GM18868 (cell line): ENCODE data around the gene FGD3.
"Not testable (repeated sequence)": the region's sequence is repeated elsewhere in the genome, so short reads cannot be mapped to it uniquely, and the experiment has no call there.

Source experiments
- ATAC-seq: cut with Tn5 transposase; IDR thresholded peaks from one replicate; pipeline ENCODE4 v1.9.1; 2021; ENCODE audit warnings: mild to moderate bottlenecking, moderate library complexity; ENCODE audit not compliant: unreplicated experiment

The FGD3 gene

GRCh38 chr9:93007529-93008058, 60.3 kb downstream of the FGD3 start:
- ATAC-seq: no peak

- ATAC-seq: no peak
These were observed 61.1 kb downstream of the FGD3 start for GRCh38 chr9:93008457-93008856.

GRCh38 chr9:93009337-93010015, 62.2 kb downstream of the FGD3 start:
- no peak for ATAC-seq

- no peak for ATAC-seq
These were observed 62.7 kb downstream of the FGD3 start for GRCh38 chr9:93010056-93010455.

- no peak for ATAC-seq
These were observed 63.4 kb downstream of the FGD3 start for GRCh38 chr9:93010704-93011103.

GRCh38 chr9:93011114-93011513, 63.8 kb downstream of the FGD3 start:
- no peak for ATAC-seq

GRCh38 chr9:93012963-93013855, 65.9 kb downstream of the FGD3 start:
- no peak for ATAC-seq

GRCh38 chr9:93013856-93014582, 66.7 kb downstream of the FGD3 start:
- no peak for ATAC-seq

- ATAC-seq: not testable (repeated sequence)
These were observed 67.9 kb downstream of the FGD3 start for GRCh38 chr9:93015190-93015589.

GRCh38 chr9:93017621-93018020, 70.3 kb downstream of the FGD3 start:
- ATAC-seq: no peak

- no peak for ATAC-seq
These were observed 72.8 kb downstream of the FGD3 start for GRCh38 chr9:93020151-93020550.

GRCh38 chr9:93020771-93021670, 73.7 kb downstream of the FGD3 start:
- ATAC-seq: no peak

GRCh38 chr9:93022066-93022465, 74.7 kb downstream of the FGD3 start:
- ATAC-seq: no peak

- ATAC-seq: no peak
These were observed 75.6 kb downstream of the FGD3 start for GRCh38 chr9:93022721-93023520.

- ATAC-seq: no peak
These were observed 76.1 kb downstream of the FGD3 start for GRCh38 chr9:93023521-93023815.

- ATAC-seq: no peak
These were observed 77.3 kb downstream of the FGD3 start for GRCh38 chr9:93024646-93024910.

GRCh38 chr9:93024986-93025630, 77.8 kb downstream of the FGD3 start:
- ATAC-seq: no peak

GRCh38 chr9:93025736-93026135, 78.4 kb downstream of the FGD3 start:
- no peak for ATAC-seq

- no peak for ATAC-seq
These were observed 79.3 kb downstream of the FGD3 start for GRCh38 chr9:93026640-93027039.
